NCI-H2171 (cell line): ENCODE measurements around the gene RALGPS1.

ENCODE experiments used
- DNase-seq: peaks from one replicate; lab custom pipeline; 2025; lab: John Stamatoyannopoulos, UW

Gene RALGPS1

GRCh38 chr9:127081250-127082185, 166.9 kb downstream of the RALGPS1 start:
- DNase-seq, result no peak

DNA sequence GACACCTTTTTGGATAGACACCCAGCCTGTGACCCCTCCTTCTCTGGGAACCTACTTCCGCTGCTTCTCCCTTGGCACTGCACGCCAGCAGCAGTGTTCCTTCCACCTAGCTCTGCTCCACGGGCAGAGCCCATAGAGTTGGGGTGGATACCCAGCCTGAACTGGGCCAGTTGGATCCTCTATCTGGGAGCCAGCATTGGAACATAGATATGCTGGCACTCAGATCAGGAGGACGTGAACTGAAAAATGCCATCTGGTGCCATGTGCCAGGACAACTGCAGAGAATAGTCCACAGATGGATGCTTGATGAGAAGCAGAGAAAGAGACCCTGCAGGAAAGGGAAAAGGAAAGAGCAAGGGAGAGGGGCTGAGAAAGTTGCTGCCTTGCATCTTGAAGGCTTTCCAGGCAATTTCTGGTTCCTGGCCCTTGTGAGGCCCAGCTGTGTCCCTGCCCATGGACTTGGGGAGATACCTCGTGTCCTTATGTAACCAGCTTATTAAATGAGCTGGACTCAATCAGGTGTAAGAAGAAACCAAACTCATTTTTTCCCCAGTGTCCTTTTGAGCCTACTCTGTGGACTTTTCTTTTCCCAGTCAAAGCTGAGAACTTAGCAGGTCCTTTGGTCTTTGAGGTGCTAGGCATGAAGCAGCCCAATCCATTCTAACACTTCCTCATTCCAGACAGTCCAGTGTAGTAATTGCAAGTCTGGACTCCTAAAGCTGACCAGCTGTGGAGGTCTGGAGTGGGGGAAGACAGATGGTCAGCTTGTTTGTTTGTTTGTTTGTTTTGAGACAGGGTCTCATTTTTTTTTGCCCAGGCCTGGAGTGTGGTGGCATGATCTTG, 168.8 kb downstream of the RALGPS1 start:
- no peak for DNase-seq

GRCh38 chr9:127084076-127085039, 169.8 kb downstream of the RALGPS1 start:
- DNase-seq, result no peak

GRCh38 chr9:127085186-127085585, 170.6 kb downstream of the RALGPS1 start:
- no peak for DNase-seq

- no peak for DNase-seq
Observed at GRCh38 chr9:127086771-127087170, 172.2 kb downstream of the RALGPS1 start.

DNA sequence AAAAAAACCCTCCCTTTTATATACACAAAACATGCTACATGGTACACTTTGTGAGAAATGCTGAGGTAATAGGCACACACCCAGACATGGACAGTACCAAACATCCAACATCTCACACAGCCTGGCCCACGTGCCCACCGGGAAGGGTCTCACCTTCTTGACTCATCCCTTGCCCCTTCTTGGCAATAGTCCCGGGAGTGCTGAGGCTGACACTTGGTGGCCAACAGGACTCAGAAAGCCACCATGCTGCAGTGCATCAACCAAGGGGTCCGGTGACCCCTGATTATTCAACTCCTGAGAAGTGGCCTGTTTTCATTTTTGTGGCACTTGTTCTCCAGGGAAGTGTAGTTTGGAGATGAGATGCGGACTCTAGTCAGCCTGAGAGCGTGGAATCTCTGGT, 172.8 kb downstream of the RALGPS1 start:
- DNase-seq, result no peak

DNA sequence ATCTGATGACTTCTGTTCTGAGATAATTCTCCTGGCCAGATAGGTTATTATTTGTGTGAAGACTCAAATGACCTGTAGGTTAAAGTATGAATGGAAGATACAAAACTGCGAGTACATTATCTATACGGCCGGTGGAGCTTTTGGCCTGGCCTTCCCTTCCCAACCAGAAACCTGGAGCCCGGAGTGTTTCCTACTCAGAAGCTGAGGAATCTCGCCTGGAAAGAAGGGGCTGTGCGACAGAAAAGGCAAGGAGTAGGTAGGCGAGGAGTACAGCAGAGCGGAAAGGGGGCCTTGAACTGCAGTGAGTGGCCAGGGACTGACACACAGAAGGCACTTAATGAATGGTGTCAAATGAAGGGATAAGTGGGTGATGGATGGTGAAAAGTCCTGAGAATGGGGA, 173.3 kb downstream of the RALGPS1 start:
- no peak for DNase-seq

DNA sequence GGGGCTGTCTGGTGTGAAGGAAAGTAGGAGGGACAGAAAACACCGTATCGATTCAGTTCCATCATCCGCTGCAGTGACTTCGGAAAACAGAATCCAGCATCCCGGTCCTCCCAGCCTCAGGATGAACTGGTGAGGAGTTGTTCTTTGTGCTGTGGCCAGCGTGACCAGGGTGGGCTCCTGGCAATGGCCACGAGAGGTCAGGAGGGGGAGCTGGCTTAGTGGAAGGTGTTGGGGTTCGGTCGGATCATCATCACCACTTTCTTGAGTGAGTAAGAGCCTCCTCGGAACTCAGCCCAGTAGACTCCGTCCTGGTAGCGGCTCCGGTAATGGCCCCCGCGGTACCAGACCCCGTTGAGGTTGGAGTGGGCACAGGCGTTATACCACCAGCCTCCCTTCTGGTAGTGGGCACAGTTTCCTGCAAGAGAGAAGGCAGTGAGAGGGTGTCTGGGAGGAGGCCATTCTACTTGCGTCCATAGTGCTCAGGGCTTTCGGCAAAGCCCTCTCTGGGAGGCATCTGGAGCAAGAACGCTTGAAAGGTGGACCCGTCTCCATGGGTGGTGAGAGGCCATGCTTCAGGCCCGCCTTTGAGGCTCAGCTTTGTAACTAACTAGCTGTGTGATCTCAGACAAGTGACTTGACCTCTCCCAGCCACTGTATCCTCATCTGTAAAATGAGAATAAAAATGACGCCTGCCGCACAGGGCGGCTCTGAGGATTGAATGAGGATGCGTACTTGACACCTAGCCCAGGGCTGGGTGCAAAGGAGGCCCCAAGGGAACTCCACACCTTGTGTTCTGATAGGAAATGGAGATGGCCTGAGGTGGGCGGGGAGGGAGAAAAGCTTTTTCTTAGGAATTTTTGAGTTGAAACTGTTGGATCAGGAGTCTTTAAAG, 174.4 kb downstream of the RALGPS1 start:
- DNase-seq, result no peak

DNA sequence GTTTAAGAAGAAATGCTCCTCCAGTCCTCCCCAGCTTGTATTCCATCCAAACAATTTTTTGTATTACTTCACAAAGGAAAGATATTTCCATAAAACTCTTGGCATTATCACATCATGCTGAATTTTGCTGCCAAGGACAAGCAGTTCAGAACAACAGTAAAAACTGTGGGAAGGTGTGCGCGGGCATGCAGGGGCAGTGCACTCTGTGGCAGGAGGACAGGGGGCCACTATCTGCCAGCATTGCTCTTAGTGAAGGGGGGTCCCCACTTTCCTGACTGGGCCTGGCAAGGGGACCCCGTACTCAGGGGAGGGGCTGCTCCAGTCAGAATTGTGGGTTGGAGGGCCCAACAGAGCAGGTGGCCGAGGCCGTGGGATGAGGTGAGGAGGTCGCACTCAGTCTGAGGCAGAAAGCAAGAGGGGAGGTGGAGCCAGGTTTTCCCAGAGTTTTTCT, 175.1 kb downstream of the RALGPS1 start:
- no peak for DNase-seq

GRCh38 chr9:127090341-127090985, 175.9 kb downstream of the RALGPS1 start:
- no peak for DNase-seq

- DNase-seq, result no peak
Observed at GRCh38 chr9:127091526-127091925, 176.9 kb downstream of the RALGPS1 start.

- no peak for DNase-seq
Observed at GRCh38 chr9:127092041-127092608, 177.5 kb downstream of the RALGPS1 start.

DNA sequence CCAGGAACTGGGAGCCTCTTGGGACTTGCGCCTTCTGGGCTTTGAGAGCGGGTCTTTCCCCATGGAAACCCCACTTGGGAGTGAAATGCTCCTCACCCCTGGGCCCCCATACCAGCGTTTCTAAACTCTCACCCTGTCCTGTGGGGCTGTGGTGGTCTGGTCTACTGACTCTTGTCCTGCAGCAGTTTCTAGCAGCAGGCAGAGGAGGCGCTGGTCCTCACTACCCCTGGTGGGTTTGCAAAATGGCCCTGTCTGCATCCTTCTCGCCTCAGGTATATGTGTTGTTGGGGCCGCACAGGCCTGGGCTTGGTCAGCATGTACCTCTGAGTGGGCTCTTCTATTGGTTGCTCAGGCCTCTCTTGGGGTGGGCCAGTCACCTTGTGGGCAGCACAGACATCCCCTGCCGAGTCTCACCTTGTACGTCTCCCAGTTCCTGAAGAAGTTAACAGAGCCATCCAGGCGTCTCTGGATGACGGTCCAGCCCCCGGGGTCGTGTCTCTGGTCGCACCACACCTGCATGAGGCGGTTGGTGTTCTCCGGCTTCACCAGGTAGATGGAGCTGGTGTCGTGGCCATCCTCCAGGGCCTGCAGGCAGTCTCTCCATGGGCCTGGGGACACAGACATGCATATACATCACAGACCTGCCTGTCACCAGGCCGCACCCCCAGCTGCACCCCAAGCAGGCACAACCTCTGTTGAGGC, 178.9 kb downstream of the RALGPS1 start:
- DNase-seq, result no peak

DNA sequence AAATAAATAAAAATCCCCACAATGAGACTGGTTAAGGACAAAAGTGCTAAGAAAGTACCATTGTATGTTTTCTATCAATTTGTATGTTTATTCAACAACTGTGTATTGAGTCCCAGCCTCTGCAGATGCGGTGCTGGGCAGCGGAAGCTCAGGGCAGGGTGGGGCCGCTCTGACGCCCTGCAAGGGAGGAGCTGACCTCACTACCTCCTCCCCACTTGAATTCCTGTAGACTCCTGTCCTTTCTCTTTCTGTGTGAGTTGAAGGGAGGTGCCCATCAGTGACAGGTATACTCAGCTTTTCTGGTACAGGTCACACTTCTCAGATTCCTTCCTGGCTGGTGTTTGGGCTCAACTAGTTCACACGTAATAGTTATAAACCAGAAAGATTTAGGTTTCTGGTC, 180.8 kb downstream of the RALGPS1 start:
- no peak for DNase-seq

DNA sequence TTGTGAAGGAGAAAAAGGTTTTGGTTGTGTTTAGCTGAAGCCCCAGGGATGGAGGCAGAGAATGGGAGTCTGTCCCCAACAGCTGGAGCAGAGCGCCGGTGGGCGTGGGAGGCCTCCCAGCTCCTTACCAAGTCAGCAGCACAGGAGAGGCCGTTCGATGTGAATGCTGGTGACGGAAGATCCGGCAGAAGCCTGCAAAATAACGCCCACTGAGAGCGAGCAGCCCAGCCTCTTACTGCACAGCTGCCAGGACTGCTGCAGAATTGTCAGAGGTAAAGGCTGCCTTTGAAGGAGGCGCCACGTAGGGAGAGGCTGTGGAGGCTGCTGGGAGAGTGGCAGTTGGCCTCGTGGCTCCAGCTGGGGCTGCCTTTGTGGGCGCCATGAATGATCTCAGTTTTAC, 181.6 kb downstream of the RALGPS1 start:
- DNase-seq, result no peak

DNA sequence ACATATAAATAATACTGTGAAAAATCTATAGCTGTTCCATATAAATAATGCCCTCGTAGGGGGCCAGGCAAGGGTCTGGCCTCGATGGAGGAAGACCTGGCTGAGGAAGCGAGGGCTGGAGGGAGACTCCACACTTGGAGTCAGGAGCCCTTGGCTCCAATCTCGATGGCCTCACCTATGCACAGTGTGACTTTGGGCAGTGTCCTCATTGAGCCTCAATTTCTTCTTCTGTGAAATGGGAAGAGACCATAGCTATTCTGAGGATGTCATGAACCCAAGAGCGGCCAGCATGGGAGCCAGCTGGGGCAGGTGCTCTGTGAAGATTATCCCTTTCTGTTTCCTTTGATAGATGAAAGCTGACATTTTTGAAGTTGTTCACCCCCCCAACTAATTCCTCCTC, 183.1 kb downstream of the RALGPS1 start:
- DNase-seq, result no peak

- DNase-seq, result no peak
Observed at GRCh38 chr9:127098916-127099553, 184.5 kb downstream of the RALGPS1 start.

- no peak for DNase-seq
Observed at GRCh38 chr9:127099664-127100063, 185.1 kb downstream of the RALGPS1 start.

DNA sequence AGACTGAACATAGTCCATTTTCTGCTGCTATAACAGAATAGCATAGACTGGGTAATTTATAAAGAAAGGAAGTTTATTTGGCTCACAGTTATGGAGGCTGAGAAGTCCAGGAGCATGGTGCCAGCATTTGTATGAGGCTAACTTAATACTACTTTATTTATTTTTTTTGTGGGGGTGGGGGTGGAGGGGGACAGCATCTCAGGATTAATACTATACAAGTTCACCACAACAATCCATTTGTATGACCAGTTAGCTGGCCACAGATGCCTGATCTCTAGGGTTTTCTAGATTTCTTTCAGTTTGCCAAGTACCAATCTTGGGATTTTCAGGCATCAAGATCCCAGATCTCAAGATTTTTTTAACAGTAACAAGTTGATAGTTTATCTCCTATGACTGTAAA, 187.6 kb downstream of the RALGPS1 start:
- DNase-seq, result no peak
